ENCODE measurements around the gene MYRIP.
A peak's percentile ranks its signal among the peaks of the same experiment; 100 is the strongest.
"Not testable (repeated sequence)": the region's sequence is repeated elsewhere in the genome, so short reads cannot be mapped to it uniquely, and the experiment has no call there.

The MYRIP gene

GRCh38 chr3:40247714-40248454, 438.5 kb downstream of the MYRIP start:
- DNase-seq = no peak

- DNase-seq = no peak
Observed at GRCh38 chr3:40248591-40248990, 439.2 kb downstream of the MYRIP start.

GRCh38 chr3:40249168-40249567, 439.8 kb downstream of the MYRIP start:
- no peak for DNase-seq

- DNase-seq = no peak
Observed at GRCh38 chr3:40254491-40254890, 445.1 kb downstream of the MYRIP start.

- no peak for DNase-seq
Observed at GRCh38 chr3:40254891-40255290, 445.5 kb downstream of the MYRIP start.

GRCh38 chr3:40255532-40255931, 446.1 kb downstream of the MYRIP start:
- DNase-seq = no peak

- DNase-seq = no peak
Observed at GRCh38 chr3:40258064-40258463, 448.7 kb downstream of the MYRIP start.

GRCh38 chr3:40258555-40258954, 449.1 kb downstream of the MYRIP start:
- DNase-seq = peak; percentile 61

- DNase-seq = no peak
Observed at GRCh38 chr3:40262331-40262730, 452.9 kb downstream of the MYRIP start.

- DNase-seq = no peak
Observed at GRCh38 chr3:40264451-40264850, 455.0 kb downstream of the MYRIP start.

GRCh38 chr3:40265181-40265580, 455.8 kb downstream of the MYRIP start:
- DNase-seq = no peak

- no peak for DNase-seq
Observed at GRCh38 chr3:40267937-40268724, 458.7 kb downstream of the MYRIP start.

GRCh38 chr3:40268802-40269524, 459.6 kb downstream of the MYRIP start:
- DNase-seq = no peak

- DNase-seq = no peak
Observed at GRCh38 chr3:40278791-40279190, 469.4 kb downstream of the MYRIP start.

- DNase-seq = no peak
Observed at GRCh38 chr3:40281995-40282394, 472.6 kb downstream of the MYRIP start.

GRCh38 chr3:40283057-40283456, 473.6 kb downstream of the MYRIP start:
- not testable (repeated sequence) for DNase-seq

GRCh38 chr3:40287248-40287647, 477.8 kb downstream of the MYRIP start:
- DNase-seq = no peak

GRCh38 chr3:40290396-40290795, 481.0 kb downstream of the MYRIP start:
- DNase-seq = no peak

- DNase-seq = peak; percentile 5
Observed at GRCh38 chr3:40291471-40291870, 482.1 kb downstream of the MYRIP start.

GRCh38 chr3:40292637-40293349, 483.4 kb downstream of the MYRIP start:
- DNase-seq = no peak

GRCh38 chr3:40294434-40294833, 485.0 kb downstream of the MYRIP start:
- no peak for DNase-seq

GRCh38 chr3:40298075-40298474, 488.7 kb downstream of the MYRIP start:
- DNase-seq = no peak

- no peak for DNase-seq
Observed at GRCh38 chr3:40299130-40299720, 489.8 kb downstream of the MYRIP start.
